ENCODE results near the gene UGGT1. TPM values are rescaled to one million over a fixed set of nuclear protein-coding genes. Genes with fewer than 3 reads are reported as not detected.
A peak's percentile ranks its signal among the peaks of the same experiment; 100 is the strongest.

The UGGT1 gene, protein sequence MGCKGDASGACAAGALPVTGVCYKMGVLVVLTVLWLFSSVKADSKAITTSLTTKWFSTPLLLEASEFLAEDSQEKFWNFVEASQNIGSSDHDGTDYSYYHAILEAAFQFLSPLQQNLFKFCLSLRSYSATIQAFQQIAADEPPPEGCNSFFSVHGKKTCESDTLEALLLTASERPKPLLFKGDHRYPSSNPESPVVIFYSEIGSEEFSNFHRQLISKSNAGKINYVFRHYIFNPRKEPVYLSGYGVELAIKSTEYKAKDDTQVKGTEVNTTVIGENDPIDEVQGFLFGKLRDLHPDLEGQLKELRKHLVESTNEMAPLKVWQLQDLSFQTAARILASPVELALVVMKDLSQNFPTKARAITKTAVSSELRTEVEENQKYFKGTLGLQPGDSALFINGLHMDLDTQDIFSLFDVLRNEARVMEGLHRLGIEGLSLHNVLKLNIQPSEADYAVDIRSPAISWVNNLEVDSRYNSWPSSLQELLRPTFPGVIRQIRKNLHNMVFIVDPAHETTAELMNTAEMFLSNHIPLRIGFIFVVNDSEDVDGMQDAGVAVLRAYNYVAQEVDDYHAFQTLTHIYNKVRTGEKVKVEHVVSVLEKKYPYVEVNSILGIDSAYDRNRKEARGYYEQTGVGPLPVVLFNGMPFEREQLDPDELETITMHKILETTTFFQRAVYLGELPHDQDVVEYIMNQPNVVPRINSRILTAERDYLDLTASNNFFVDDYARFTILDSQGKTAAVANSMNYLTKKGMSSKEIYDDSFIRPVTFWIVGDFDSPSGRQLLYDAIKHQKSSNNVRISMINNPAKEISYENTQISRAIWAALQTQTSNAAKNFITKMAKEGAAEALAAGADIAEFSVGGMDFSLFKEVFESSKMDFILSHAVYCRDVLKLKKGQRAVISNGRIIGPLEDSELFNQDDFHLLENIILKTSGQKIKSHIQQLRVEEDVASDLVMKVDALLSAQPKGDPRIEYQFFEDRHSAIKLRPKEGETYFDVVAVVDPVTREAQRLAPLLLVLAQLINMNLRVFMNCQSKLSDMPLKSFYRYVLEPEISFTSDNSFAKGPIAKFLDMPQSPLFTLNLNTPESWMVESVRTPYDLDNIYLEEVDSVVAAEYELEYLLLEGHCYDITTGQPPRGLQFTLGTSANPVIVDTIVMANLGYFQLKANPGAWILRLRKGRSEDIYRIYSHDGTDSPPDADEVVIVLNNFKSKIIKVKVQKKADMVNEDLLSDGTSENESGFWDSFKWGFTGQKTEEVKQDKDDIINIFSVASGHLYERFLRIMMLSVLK (N-terminal part only)
- total RNA-seq = 10 to 100 TPM; 16.0 to 32.3 (median 22.5) TPM
- polyA plus RNA-seq = 10 to 100 TPM in 1 of 2 donors, 1 to 10 TPM in 1; 7.1 to 42.5 TPM
- long read RNA-seq, donor 1, partial matches to known transcripts = 3 of 9 reads
- long read RNA-seq, donor 1, other reads (novel, unspliced or antisense) = 5 of 9 reads
- long read RNA-seq, donor 2, full-length matches to known transcripts = 3 of 3 reads
- long read RNA-seq, donor 2, partial matches to known transcripts = 0 of 3 reads
- long read RNA-seq, donor 2, other reads (novel, unspliced or antisense) = 0 of 3 reads
- long read RNA-seq, donor 3, full-length matches to known transcripts = 4 of 10 reads
- long read RNA-seq, donor 3, partial matches to known transcripts = 0 of 10 reads
- long read RNA-seq, donor 3, other reads (novel, unspliced or antisense) = 6 of 10 reads

DNA sequence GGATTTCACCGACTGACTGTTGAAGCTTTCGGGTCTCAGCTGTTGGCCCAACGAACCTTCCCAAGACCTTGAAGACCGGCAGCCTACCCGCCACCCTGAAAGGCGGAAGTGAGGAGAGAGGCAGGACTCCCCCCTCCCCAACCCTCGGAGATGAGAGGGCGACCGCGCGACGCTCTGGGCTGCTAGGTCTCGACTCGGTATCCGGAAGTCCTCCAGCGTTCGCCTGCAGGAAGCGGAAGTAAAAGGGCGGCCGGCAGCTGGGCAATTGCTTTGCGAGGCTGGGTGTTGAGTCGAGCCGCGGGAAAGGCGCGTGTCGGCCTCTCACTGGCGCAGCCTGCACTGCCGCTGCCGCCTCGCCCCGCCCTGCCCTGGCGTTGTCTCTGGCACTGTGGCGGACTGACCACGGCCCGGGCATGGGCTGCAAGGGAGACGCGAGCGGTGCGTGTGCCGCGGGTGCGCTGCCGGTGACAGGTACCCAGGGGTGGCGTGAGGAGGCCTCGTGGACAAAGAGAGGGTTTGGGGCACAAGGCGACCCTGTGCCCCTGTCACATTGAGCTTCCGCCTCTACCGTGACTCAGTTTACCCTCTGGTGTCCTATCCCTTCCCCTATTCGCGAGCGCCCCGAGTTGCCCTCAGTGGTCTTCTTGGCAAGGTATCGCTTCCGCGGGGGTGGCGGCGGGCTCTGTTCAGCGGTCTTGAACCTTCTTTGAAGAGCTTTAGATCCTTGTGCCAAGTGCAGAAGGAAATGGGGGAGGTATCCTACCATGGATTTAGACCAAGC is at the start of gene UGGT1:
Gene UGGT1, plus strand, starts transcription at position 256 of the 781 bp plus-strand sequence. Its CDS starts 158 bp downstream, at position 414.
- H3K4me3 ChIP-seq = peak within 1 kb of the TSS; percentile 93
- peak; percentile 86 to 94 (median 91) for DNase-seq
- no peaks in the 10 kb centered on the region for H3K4me1 ChIP-seq (ENCODE audit: insufficient read depth)
- 0 to 1% (median 0%) methylated on average over 58 to 59 of the region's 59 CpGs for WGBS, 3 donors
- peak within 1 kb of the TSS in 1 of 2 donors; percentile 35 for H3K27ac ChIP-seq
- H3K36me3 ChIP-seq = no peaks in the 10 kb centered on the region
- no peaks in the 10 kb centered on the region for H3K27me3 ChIP-seq
- intact Hi-C loops (cut with DNase I) = loop anchor here in 2 of 4 donors (5.0 to 10.0 kb wide), 2 partner anchors 64 to 206 kb away; partner anchors contain the start of genes AMMECR1L (in 1 of the 2) and SAP130 (in 1 of the 2)
- no peaks in the 10 kb centered on the region for H3K9me3 ChIP-seq
- TF ChIP-seq POLR2A (IDR thresholded peaks at IDR 0.05) = peak; percentile 62
- TF ChIP-seq, protein P1, sequence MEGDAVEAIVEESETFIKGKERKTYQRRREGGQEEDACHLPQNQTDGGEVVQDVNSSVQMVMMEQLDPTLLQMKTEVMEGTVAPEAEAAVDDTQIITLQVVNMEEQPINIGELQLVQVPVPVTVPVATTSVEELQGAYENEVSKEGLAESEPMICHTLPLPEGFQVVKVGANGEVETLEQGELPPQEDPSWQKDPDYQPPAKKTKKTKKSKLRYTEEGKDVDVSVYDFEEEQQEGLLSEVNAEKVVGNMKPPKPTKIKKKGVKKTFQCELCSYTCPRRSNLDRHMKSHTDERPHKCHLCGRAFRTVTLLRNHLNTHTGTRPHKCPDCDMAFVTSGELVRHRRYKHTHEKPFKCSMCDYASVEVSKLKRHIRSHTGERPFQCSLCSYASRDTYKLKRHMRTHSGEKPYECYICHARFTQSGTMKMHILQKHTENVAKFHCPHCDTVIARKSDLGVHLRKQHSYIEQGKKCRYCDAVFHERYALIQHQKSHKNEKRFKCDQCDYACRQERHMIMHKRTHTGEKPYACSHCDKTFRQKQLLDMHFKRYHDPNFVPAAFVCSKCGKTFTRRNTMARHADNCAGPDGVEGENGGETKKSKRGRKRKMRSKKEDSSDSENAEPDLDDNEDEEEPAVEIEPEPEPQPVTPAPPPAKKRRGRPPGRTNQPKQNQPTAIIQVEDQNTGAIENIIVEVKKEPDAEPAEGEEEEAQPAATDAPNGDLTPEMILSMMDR (IDR thresholded peaks at IDR 0.05) = no peak

DNA sequence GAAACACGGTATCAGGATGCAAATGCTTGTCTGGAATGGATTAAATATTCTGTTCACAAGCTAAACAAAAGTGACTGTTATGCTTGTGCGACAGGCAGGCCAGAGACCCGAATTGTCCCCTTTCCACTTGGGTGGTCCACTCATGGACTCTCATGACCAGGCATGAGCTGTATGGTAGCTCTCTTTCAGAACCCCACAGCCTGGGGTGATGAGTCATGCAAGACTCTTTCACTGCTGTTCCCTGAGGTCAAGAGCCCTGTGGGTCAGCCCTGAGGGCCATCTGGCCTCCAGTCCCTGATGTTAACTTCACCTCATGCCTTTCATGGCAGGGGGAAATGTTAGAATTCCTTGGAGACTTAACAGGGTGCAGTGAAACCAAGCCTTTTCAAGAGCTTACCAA is 49.4 kb upstream of the UGGT1 start:
- 78 to 82% (median 79%) methylated on average over 3 of the region's 3 CpGs for WGBS, 3 donors
- intact Hi-C loops (cut with DNase I) = no loop called here

DNA sequence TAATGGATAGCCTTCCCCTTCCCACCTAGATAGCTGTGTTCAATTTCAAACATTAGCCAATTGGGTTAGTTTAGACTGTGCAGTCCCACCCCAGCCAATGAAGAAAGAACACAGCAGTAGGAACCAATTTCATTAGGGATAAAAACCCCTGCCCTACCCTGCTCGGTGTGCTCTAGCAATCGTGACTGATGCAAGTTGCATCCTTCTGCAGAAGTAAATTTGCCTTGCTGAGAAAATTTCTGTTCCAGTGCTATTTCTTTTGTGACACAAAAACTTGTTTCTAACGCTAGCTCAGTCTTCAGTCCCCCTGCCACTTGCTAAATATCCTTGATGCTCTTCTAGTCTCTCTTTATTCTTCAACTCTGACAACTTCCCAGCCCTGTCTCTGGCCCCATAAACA is 48.0 kb upstream of the UGGT1 start:
- 87 to 89% (median 88%) methylated on average over 3 of the region's 3 CpGs for WGBS, 3 donors
- H3K9me3 ChIP-seq = no peaks in the 10 kb centered on the region
- H3K36me3 ChIP-seq = no peaks in the 10 kb centered on the region
- DNase-seq = no peak
- no peak overlapping the region for H3K4me3 ChIP-seq
- no peak overlapping the region for H3K27ac ChIP-seq
- H3K27me3 ChIP-seq = no peaks in the 10 kb centered on the region
- TF ChIP-seq POLR2A (IDR thresholded peaks at IDR 0.05) = no peak
- TF ChIP-seq EP300 (IDR thresholded peaks at IDR 0.05) = no peak
- TF ChIP-seq, protein P1 (IDR thresholded peaks at IDR 0.05) = no peak
- H3K4me1 ChIP-seq (ENCODE audit: insufficient read depth) = no peaks in the 10 kb centered on the region
- intact Hi-C loops (cut with DNase I) = no loop called here

More for the DNA sequence above, 49.4 kb upstream of the UGGT1 start:
- no peaks in the 10 kb centered on the region for H3K27me3 ChIP-seq
- no peaks in the 10 kb centered on the region for H3K4me1 ChIP-seq (ENCODE audit: insufficient read depth)
- no peaks in the 10 kb centered on the region for H3K9me3 ChIP-seq
- H3K4me3 ChIP-seq = no peak overlapping the region
- TF ChIP-seq POLR2A (IDR thresholded peaks at IDR 0.05) (no peak), EP300 (IDR thresholded peaks at IDR 0.05) (no peak)
- TF ChIP-seq, protein P1 (IDR thresholded peaks at IDR 0.05) = no peak
- DNase-seq = no peak
- H3K27ac ChIP-seq = no peak overlapping the region
- no peaks in the 10 kb centered on the region for H3K36me3 ChIP-seq
